Occipital lobe (tissue), 2 donors: ENCODE measurements around the gene SMG6. TPM values are rescaled to one million over a fixed set of nuclear protein-coding genes. Genes with fewer than 3 reads are reported as not detected.

ENCODE experiments used
- DNase-seq: peaks from one replicate; lab custom pipeline; 2025; lab: John Stamatoyannopoulos, UW
- total RNA-seq: library from RNA; depleted of rRNA; stranded (reverse); fragments of >200 nt; gene quantifications from one replicate; pipeline ENCODE4 v1.2.3, GENCODE V29; 2014

The SMG6 gene
- total RNA-seq, 1 donor from 2014 or later: 19.8 TPM

DNA sequence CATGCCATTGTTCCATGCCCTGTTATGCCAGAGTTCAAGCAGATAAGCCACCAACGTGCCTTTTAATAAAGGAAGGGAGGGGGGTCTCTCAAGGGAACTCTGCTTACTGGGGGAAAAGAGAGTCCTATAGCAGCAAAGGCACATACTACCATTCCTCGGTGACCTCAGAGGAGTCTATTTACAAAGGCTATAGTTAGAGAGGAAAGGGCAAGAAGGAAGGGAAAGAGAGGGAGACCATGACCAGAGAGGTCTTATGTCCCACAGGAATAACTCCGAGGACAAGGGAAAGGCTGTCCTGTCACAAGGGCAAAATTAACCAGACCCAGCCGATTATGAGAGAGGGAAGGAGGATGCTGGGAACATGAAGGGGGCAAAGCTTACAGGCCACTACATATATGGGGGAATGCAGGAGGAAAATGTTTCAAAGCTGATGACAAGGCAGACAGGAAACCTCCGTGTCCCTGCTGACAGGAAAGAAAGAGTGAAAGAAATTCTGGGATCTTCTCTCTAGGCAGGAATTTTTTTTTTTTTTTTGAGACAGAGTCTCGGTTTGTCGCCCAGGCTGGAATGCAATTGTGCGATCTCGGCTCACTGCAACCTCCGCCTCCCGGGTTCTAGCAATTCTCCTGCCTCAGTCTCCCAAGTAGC lies 197.2 kb downstream of the SMG6 start:
- DNase-seq: no peak

DNA sequence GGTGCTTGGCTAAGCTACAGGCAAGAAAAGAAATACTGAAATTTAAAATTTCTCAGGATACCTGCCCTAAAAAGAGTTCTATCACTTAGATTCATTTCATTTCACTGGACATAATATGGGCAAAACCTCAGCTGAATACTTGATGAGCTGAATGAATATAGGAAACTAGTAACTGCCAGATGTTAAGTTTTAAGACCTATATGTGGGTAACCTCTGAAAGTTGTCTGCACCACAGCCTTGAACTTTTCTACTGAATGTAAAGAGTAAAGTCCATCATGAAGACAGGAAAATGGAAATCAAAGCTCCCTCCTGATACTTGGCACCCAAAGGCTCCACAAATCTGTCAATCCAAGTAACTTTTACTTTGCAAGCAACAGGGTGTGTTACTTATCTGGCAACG lies 197.9 kb downstream of the SMG6 start:
- DNase-seq: no peak

DNA sequence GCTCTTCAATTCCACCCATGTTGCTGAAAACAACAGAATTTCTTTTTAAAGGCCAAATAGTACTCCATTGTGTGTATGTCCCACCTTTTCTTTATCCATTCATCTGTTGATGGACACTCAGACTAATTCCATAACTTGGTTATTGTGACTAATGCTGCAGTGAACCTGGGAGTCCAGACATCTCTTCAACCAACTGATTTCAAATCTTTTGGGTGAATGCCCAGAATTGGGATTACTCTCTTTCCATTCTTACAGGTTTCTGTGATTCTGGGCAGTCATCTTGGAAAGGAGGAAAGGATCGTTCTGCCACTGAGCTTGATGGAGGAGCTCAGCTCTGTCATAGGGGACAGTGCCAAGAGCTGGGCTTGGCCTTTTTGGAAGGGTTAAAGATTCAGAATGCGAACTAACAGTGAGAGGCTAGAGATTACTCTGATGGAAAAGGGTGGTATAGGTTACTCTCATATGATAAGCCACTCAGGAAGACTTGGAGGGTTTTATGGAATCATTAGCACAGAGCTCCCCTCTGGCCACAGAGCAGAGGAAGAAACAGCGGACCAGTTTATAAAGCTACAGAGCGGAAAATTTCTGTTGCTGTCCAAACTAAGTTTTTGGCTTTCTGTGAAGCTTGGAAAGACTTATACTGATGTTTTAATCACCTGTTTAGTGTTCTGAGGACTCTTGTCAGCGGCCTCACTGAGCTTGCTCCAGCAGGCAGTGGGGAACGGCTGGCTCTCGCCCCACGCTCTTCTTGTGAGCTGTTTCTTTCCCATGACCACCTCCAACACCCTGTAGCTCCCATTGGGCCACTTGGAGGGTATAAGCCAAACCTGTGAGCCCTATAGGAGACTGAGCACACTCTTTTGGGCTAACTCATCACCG lies 200.4 kb downstream of the SMG6 start:
- DNase-seq: no peak

DNA sequence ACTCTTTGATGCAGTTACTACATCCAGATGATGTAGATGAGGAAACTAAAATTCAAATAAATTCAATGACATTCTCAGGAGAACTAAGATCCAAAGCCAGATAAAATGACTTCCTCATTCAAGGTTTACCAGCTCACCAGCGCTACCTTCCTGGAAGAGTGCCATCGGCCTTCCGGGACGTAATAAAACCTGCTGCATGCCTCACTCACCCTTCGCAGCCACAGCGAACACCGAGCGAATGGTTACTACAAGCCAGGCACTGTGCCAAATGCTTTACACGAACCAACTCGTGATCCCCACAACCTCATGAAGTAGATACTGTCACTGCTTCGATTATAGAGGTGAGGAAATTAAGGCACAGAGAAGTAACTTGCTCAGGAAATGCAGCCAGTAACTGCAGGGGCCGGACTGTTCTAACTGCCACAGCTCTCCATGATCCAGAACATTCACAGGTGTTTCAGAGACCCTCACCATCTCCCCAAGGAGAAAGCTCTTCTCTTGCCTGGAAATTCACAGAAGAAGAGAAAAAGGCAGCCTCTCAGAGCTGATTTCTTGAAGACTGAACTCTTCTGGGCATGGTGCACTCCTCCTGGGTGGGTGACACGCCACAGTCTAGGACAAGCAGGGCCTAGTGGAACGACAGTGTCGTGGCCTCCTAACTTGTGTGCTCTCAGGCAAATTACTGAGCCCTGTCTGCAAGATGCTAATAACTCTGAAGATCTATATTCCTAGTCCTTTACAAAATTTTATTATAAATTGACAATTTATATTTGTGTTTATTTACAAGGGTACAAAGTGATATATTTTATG lies 201.9 kb downstream of the SMG6 start:
- no peak for DNase-seq

DNA sequence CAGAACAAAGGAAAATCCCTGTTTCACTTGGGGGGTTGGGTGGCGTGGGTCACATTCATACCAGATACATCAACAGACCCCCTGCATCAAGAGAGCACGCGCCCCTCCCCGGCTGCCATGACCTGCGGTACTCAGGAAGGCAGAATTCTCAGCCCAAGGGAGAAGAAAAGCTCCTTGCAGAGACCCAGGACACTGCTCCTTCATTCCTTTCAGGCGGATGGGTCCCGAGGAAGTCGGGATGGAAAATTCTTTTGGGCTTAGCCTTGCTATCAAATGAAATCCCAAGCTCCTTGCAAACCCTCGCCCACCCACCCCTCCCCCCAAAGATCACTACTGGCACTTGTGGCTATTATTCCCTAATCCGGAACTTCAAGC lies 208.1 kb downstream of the SMG6 start:
- no peak for DNase-seq

DNA sequence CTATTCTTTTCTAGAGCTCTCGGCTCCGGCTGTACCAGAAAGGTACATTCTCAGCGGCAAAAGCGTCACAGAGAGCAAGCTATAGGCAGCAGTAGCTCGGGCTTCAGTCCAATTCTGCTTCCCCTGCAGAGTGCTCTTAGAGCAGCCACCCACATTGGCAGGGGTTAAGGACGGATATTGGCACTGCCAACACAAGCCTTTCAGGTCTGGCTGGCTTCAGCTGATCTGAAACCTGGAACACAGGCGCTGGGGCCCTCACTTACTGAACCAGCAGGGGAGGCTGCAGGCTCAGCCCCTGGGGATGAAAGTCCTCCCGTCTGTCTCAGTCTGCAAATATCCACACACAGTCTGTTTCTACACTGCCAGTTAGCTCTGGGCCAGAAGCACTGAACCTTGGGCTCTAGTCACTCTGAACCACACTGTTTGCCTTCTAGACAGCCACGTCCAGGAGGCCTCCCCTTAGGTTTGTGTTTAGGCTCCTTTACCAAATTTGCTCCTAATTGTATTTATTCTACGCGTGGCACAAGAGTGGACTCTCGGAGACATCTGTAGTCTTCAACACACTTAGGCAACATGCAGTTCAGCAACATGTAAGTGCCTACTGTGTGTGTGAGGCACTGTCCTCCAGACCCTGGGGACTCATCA lies 208.6 kb downstream of the SMG6 start:
- no peak for DNase-seq

DNA sequence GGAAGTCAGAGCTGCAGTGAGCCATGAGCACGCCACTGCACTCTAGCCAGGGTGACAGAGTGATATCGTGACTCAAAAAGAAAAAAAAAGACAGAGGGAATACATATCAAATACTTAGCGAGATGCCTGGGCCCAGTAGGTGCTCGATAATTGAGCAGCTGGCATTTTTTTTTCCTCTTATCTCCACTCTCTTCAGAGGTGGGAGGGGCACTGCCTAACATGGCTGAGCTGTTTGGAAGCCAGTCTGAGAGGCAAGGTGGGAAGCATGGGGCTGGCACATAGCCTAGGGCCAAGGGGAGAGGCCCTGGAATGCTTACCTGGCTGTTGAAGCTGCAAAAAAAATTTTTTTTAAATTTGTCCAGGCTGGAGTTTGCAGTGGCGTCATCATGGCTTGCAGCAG lies 210.2 kb downstream of the SMG6 start:
- no peak for DNase-seq

DNA sequence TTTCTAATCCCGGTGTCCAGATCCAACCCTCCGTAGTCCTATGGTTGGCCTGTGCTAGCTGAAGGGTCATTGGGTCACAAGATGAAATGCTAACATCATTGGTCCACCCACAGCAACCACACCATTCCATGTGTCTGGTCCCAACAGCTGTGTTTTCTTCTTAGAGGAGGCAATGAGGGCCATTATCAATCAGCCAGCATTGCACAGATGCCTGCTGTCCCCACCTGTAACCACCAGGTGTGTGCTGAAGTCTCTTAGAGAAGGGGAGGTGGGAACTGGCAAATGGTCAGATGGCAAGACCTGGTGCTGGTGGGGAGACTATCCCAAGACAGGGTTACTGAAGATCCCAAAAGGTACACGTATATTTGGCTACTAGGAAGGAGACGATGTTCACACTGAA lies 211.3 kb downstream of the SMG6 start:
- DNase-seq: no peak

DNA sequence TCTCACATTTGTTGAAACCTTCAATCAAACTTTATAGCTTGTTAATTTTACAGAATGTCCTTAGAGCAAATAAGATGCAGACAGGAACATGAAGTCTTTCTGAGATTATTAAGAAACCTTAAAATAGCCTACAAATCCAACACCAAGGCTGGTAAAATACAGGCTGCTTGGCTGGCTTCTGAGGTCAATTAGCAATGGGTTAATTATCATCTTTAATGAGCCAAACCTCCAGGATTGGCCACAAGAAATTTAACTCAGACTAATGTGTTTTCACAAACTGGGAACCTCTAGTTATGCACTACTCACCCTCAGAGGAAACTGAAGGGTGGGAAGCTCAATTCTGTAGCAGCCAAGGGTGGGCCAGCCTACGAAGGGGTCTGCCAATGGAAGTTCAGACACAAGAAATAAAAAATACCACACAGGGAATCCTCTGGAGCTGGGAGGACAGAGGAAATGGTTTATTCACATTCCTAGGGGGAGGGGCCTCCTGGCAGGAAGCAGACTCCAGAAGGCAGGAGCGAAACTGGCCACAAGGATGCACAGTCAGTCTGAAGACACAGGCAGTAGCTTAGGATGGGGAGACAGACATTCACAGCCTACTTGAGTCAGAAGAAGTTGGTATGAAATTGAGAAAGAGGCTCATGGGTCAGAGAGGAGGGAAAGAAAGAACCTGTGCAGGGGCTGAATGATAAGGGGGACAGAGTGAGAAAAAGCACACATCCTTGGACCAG lies 212.6 kb downstream of the SMG6 start:
- DNase-seq: no peak

DNA sequence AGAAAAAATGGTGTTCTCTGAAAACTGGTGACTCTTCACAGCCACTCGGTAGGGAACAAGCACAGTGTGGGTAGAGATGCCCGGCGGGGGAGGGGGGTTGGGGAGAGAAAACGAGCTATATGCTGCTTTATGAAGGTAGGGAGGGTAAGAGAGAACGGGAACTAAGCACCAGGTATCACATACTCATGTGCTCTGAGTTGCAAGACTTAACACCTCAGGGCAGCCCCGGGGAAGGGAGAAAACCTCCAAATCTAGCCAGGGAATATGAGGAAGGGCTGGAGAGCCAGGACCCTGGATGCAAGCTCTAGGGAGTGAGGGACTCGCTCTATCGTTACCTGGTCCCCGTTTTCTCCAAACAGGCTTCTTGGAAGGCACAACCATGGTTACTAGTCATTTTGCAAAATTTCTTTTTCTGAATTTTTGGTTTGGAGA lies 213.4 kb downstream of the SMG6 start:
- DNase-seq: no peak

DNA sequence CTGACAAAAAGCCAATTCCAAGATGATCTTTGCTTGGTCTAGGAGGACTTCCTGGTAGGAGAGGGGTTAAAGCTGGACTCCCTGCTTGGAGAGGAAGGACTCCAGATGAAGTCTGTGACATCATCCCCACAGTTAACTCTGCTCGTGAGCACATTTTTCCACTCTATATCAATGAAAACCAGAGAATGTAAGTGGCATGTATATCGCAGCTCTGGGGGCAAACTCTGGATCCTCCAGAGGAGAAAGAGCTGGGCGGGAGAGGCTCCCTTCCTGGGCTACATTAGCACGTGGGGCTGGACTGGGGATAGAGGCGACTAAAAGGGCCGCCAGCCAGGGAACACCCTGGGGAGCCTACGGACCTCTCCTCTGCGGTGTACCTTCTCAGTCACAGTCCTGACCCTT lies 214.6 kb downstream of the SMG6 start:
- DNase-seq: no peak

DNA sequence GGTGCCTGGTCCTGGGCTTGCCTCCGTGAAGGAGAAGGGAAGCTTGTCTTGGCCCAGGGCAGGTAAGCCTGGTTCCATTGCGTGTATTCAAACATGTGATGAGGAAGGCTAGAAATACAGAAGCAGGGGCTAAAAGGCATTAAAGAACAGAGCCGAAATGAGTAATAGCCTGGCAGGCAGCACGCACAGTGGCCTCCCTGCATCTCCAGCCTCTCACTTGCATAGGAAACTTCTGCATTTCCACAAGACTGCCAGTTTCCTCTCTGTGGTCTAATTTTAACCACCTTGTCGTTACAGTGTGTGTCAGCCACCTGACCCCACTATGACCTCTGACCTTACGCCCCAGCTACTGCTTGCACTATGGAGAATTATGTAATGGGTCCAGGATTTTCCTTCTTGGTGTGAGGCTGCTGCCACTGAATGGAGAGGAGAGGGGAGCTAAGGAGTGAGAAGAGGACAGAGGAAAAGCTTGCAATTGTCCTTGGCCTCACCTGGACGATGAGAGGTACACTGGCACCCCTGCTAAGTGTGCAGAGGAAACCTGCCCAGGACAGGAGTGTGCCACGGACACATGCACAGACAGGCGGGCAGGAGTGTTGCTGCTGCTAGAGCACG lies 215.9 kb downstream of the SMG6 start:
- DNase-seq: no peak

DNA sequence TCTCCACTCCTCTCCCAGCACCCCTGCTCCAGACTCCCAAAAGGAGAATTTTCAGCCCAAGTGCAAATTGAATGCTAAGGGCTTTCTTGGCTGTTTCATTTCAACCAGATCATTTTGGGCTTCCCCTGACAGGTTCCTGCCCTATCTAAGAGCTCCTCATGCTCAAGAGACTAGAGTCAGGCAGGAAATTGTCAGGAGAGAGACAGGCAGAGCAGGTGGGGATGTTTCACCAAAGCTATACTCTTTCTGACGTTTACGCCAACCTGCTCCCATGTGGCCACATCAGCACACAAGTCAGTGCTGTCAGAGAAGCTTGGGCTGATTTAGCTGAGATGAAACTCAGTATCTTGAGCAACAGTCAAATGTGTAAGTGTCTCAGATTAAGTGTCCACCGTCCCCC lies 217.3 kb downstream of the SMG6 start:
- no peak for DNase-seq

DNA sequence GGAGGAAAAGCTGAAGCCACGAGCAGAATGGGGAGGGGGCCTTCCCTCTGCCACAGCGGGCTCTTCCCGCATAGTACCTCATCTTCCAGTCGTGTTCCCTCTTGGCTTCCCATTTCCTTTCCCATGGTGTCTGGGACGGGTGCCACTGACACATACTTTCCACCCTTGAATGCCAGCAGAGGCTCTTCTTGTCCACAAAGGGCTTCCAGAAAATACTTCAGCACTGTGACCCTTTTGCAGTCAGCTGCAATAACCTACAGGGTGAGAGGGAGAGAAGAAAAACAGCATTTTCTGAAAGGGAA lies 218.0 kb downstream of the SMG6 start:
- no peak for DNase-seq

DNA sequence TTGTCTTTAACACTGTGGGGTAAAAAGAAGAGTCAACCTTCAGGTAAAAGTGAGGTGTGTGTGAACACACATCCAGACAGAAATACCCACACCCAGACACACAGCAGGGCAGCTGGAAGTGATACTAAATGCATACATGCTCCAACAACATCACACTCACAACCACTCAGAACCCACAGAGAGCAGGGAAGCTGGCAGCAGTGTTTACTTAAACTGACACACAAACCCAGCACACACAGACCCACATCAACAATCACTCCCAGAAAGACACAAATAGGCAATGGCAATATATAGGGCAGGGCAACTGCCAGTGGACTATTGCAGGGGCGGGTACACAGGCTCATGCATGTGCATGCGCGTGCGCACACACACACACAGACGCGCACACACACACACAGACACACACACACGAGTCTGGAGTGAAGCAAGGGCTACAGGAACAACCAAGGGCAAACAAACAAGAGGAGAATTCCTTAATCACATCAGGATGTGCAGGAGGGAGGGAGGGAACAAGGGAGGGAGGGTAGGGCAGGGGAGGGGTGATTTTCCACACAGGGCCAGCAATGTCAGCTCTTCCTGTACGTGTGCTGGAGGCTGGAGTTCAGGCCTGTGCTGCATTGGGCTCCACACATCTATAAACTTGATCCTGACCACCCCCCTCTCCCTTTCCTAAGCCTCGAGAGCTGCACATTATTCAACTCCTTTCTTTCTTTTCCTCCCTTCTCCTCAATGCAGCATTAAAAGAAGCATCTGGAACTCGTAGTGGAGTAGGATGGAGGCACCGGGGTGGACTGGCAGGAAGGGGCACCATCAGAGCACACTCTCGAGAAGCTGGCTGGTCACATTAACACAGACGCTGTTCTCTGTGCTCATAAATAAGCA lies 218.6 kb downstream of the SMG6 start:
- no peak for DNase-seq

DNA sequence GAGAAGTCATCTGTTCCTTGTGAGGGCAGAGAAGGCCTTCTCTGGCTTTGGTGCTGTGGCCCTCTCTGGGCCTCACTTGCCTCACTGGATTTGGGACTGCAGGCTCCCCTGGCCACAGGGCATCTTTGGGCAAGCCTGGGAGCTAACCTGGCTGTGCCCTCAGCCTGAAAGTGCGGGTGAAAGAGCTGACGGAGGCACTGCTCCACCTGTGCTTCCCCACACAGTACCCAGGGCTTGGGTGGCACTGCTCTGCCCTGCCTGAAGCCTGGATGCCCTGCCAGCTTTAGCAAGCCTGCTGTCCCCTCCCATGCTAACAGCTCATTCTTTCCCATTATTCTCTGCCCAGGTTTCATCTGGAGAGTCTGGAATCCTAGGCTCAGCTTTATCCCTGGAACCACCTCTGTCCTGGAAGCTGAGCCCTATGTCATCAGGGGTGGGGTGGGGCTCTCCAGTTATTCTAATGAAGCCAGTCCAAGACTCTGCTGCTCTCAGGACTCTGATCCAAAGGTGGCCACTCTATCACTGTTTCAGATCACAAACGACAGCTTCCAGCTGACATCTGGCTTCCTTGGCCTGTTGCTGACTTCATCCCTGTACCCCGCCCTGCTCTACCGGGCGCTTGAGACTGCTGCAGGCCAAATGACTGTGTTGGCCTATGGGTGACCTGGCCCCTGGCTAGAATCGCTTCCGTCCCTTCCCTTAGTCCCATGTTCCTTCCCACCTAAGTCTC lies 219.4 kb downstream of the SMG6 start:
- no peak for DNase-seq

DNA sequence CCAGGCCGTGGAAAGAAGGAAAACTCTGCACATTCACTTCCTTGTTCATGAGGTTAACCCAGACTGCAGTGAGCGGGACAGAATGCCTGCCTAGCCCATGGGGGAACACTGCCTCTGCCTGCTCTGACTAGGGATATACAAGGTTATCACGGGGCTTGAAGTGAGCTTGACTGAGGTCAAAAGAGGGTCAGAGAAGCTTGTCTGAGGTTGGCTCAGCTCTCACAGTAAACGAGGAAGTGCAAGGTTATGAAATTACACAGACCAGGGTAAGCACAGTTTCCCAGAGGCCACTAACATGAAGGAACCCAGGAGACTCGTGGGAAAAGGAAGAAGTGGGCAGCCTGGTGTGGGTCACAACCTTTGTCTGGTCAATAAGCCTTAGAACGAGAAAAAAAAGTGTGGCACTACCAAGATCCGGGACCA lies 220.0 kb downstream of the SMG6 start:
- DNase-seq: no peak

DNA sequence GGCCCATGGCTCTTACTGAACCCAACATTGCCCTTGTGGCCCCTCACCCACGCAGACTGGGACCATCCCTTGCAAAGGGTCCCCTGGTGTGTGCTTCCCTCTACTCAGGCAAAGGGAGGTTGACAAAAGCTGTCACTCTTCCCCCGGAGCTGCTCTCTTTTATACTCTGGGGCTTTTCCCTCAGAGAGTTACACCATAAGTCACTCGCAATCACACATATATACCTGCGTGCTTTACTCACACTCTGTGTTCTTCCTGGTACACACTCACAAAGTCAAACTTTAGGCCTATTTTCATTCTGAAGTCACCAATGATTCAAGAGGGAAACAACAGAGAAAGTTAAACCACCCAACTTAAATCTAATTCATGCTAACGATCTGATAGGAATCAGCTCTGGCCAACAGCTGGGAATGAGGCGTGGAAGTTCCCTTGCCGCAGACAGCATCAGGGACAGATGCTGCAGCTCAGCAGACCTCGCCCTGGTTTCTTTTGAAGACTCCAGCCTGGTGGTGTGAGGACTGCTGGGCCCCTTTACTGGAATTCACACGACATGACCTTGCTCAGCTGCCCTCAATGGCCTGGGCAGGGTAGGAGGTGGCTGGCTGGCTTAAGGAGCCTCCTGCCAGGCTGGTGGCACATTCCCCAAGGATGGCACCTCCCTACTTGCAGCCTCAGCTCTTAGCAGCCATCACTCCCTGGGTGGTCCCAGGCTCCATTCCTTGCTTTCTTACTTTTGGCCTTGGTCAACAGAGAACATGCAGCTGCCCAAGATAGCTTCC lies 221.4 kb downstream of the SMG6 start:
- DNase-seq: no peak
